ENCODE results near the gene PHLPP1.

DNA sequence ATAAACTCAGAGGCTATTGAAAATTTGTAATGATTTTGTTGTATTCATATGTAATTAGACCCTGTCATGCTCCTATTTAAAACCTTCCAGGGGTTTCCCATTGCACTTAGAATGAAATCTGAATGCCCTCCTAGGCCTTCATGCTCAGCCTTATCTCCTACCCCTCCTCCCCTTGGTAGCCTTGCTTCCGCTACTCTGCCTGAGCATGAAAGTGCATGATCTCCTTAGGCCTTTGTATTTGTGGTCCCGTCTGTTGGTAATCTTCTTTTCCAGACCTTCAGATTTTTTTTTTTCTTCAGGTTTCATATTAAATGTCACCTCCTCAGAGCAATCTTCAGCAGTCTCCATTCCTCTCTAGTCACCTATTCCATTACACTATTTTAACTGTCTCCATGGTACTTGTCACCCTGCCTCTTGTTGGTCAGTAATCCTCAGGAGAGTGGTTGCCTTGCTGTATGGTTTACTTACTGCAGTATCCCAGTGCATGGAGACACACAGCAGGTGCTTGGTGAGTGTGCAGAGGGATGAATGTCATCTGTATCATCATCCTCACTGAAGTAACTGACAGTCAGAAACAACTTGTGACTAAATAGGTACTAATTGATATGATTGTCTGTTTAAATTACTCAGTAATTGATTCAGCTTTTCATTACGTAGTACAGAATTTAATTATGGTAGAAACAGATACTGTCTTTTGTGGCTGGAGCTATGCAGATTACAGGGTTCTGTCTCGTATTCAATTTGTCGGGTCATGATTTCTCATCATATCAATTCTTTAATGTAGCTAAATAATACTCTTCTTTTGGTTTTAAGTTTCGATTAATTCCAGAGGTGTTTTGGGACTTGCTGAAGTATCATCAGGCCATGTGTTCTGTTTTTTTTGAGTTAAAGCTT is 63.9 kb downstream of the PHLPP1 start:
- TF ChIP-seq, protein P1, sequence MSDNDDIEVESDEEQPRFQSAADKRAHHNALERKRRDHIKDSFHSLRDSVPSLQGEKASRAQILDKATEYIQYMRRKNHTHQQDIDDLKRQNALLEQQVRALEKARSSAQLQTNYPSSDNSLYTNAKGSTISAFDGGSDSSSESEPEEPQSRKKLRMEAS (IDR thresholded peaks at IDR 0.05; ENCODE audit: low read depth, low read length): no peak
- no peak for TF ChIP-seq MYC (IDR thresholded peaks at IDR 0.05; ENCODE audit: low read depth, low read length)
- TF ChIP-seq, protein P2, sequence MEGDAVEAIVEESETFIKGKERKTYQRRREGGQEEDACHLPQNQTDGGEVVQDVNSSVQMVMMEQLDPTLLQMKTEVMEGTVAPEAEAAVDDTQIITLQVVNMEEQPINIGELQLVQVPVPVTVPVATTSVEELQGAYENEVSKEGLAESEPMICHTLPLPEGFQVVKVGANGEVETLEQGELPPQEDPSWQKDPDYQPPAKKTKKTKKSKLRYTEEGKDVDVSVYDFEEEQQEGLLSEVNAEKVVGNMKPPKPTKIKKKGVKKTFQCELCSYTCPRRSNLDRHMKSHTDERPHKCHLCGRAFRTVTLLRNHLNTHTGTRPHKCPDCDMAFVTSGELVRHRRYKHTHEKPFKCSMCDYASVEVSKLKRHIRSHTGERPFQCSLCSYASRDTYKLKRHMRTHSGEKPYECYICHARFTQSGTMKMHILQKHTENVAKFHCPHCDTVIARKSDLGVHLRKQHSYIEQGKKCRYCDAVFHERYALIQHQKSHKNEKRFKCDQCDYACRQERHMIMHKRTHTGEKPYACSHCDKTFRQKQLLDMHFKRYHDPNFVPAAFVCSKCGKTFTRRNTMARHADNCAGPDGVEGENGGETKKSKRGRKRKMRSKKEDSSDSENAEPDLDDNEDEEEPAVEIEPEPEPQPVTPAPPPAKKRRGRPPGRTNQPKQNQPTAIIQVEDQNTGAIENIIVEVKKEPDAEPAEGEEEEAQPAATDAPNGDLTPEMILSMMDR (IDR thresholded peaks at IDR 0.05; ENCODE audit: low read depth, low read length): no peak

Data from NB4 (cell line).